Neural cell (in vitro differentiated cells): ENCODE data around the gene FFAR4. TPM values are rescaled to one million over a fixed set of nuclear protein-coding genes. Genes with fewer than 3 reads are reported as not detected.
"Not testable (repeated sequence)": the region's sequence is repeated elsewhere in the genome, so short reads cannot be mapped to it uniquely, and the experiment has no call there.

Experiments
- H2AFZ ChIP-seq: fragments of 200-600, 300-800 bp; sonication (generic), shearing (Covaris generic); 2 replicates; pipeline ENCODE4 v1.6.0; 2014; ENCODE audit warnings: low read depth, mild to moderate bottlenecking, antibody characterized with exemption, low read length, moderate library complexity
- H3F3A ChIP-seq: fragments of 200-600 bp; shearing (Covaris generic); 2 replicates; pipeline ENCODE4 v1.6.1; 2016; ENCODE audit warnings: mild to moderate bottlenecking, moderate library complexity, mixed read lengths, antibody characterized with exemption, low read length; ENCODE audit not compliant: insufficient read depth, poor library complexity, severe bottlenecking
- H3K27ac ChIP-seq: fragments of 200-600, 300-800 bp; sonication (generic), shearing (Covaris generic); 2 replicates; pipeline ENCODE4 v1.5.1; 2014; ENCODE audit warnings: mild to moderate bottlenecking, low read length, moderate library complexity
- H3K27me3 ChIP-seq: fragments of 300-800, 200-600 bp; sonication (generic), shearing (Covaris generic); 2 replicates; pipeline ENCODE4 v1.6.0; 2014; ENCODE audit warnings: mild to moderate bottlenecking, low read depth, low read length, moderate library complexity; ENCODE audit not compliant: insufficient read depth
- H3K36me3 ChIP-seq: fragments of 300-800, 200-600 bp; sonication (generic), shearing (Covaris generic); 2 replicates; pipeline ENCODE4 v1.5.1; 2014; ENCODE audit warnings: mild to moderate bottlenecking, antibody characterized with exemption, low read length, moderate library complexity; ENCODE audit not compliant: insufficient read depth
- H3K4me2 ChIP-seq: fragments of 300-800, 200-600 bp; sonication (generic), shearing (Covaris generic); 2 replicates; pipeline ENCODE4 v1.6.0; 2014; ENCODE audit warnings: mild to moderate bottlenecking, low read length
- H3K4me3 ChIP-seq: fragments of 300-800, 200-600 bp; sonication (generic), shearing (Covaris generic); 2 replicates; pipeline ENCODE4 v1.5.1; 2014; ENCODE audit warnings: mild to moderate bottlenecking, low read length, moderate library complexity
- H3K79me2 ChIP-seq: fragments of 200-600 bp; shearing (Covaris generic); replicated peaks from 2 replicates; pipeline ENCODE4 v1.6.0; 2014; ENCODE audit warnings: mild to moderate bottlenecking, low read length, moderate library complexity; ENCODE audit not compliant: insufficient read depth
- H3K9ac ChIP-seq: fragments of 300-800, 200-600 bp; sonication (generic), shearing (Covaris generic); 2 replicates; pipeline ENCODE4 v1.6.1; 2016; ENCODE audit warnings: mild to moderate bottlenecking, low read length, mixed read lengths
- H3K9me2 ChIP-seq: fragments of 200-600 bp; shearing (Covaris generic); 2 replicates; pipeline ENCODE4 v1.6.1; 2016; ENCODE audit warnings: mild to moderate bottlenecking, low read length, mixed read lengths; ENCODE audit not compliant: insufficient read depth
- H3K9me3 ChIP-seq: fragments of 200-600, 300-800 bp; sonication (generic), shearing (Covaris generic); 2 replicates; pipeline ENCODE4 v1.6.1; 2016; ENCODE audit warnings: mild to moderate bottlenecking, mixed run types, low read length, moderate library complexity, mixed read lengths
- H4K20me1 ChIP-seq: fragments of 200-600 bp; shearing (Covaris generic); 2 replicates; pipeline ENCODE4 v1.6.1; 2016; ENCODE audit warnings: mild to moderate bottlenecking, mixed run types; ENCODE audit not compliant: insufficient read depth
- CTCF ChIP-seq: fragments of 450-650 bp; IDR thresholded peaks from 2 replicates; pipeline ENCODE4 v1.5.1; 2014; ENCODE audit warnings: antibody characterized with exemption, mild to moderate bottlenecking, moderate library complexity; ENCODE audit not compliant: poor library complexity, severe bottlenecking
- EP300 ChIP-seq: fragments of 450-650 bp; conservative IDR thresholded peaks from 2 replicates; pipeline ENCODE4 v1.6.1; 2014; ENCODE audit warnings: antibody characterized with exemption, mild to moderate bottlenecking, moderate library complexity; ENCODE audit not compliant: poor library complexity, severe bottlenecking
- EZH2 ChIP-seq: fragments of 200-600, 300-800 bp; shearing (Covaris generic), sonication (generic); IDR thresholded peaks from 2 replicates; pipeline ENCODE4 v1.6.1; 2014; ENCODE audit warnings: antibody characterized with exemption, low read length, borderline replicate concordance, mild to moderate bottlenecking; ENCODE audit not compliant: insufficient read depth, poor library complexity, severe bottlenecking
- MXI1 ChIP-seq: fragments of 450-650 bp; conservative IDR thresholded peaks from 2 replicates; pipeline ENCODE4 v1.6.1; 2014; ENCODE audit warnings: antibody characterized with exemption, mild to moderate bottlenecking; ENCODE audit not compliant: poor library complexity, severe bottlenecking
- POLR2AphosphoS5 ChIP-seq: IDR thresholded peaks from 2 replicates; pipeline ENCODE4 v1.6.1; 2012
- RAD21 ChIP-seq: fragments of 450-650 bp; conservative IDR thresholded peaks from 2 replicates; pipeline ENCODE4 v1.6.1; 2014; ENCODE audit warnings: antibody characterized with exemption, mild to moderate bottlenecking, moderate library complexity
- REST ChIP-seq: IDR thresholded peaks from 2 replicates; pipeline ENCODE4 v1.6.1; 2012; ENCODE audit warnings: borderline replicate concordance
- SMC3 ChIP-seq: fragments of 450-650 bp; conservative IDR thresholded peaks from 2 replicates; pipeline ENCODE4 v1.6.1; 2014; ENCODE audit warnings: antibody characterized with exemption, mild to moderate bottlenecking, moderate library complexity; ENCODE audit not compliant: poor library complexity
- TAF1 ChIP-seq: IDR thresholded peaks from 2 replicates; pipeline ENCODE4 v1.6.1; 2012; ENCODE audit warnings: low read depth
- polyA plus RNA-seq: library from polyadenylated mRNA; depleted of rRNA; stranded (reverse); fragments of >200 nt; gene quantifications from 2 replicates; pipeline ENCODE4 v1.2.3, GENCODE V29; 2014

The FFAR4 gene
- polyA plus RNA-seq, 1 donor from 2014 or later, result not detected

GRCh38 chr10:93546995-93547394 is 19.5 kb upstream of the FFAR4 start:
- H3K4me2 ChIP-seq, H3K27ac ChIP-seq, H3F3A ChIP-seq, H3K36me3 ChIP-seq, H2AFZ ChIP-seq, H3K27me3 ChIP-seq, H3K9ac ChIP-seq, H4K20me1 ChIP-seq, H3K79me2 ChIP-seq, H3K4me3 ChIP-seq, H3K9me2 ChIP-seq, H3K9me3 ChIP-seq: not testable (repeated sequence)

GRCh38 chr10:93547522-93547921 is 18.9 kb upstream of the FFAR4 start:
- no peaks in the 10 kb centered on the region for H3K27me3 ChIP-seq

DNA sequence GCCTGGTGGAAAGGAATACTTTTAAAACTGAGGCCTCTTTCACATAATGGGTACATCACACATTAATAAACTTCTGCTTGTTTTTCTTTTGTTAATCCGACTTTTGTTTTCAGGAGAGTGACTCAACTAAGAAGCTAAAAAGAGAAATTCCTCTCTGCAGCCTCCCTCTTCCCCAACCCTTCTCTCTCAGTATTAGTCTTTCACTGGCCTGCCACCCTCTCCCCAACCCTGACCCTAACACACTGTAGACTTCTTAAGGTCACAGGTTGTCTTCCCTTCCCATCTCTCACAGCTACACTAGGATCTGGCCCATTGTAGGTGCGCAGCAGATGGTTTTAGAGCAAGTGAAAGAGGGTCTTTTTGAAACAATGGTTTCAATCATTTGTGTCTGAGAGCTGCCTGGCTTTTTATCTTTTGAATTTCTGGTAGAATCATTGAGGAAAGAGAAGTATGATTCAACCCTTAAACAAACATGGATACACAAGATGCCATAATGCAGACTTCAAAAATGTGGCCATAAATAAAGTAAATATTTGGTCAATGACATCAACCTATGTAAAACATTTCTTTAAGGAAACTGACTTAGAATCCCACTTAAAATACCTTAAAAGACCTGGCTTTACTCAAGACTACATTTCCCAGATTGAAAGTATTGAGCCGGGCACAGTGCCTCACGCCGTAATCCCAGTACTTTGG is 17.9 kb upstream of the FFAR4 start:
- TF ChIP-seq MXI1, result no peak
- no peak for TF ChIP-seq SMC3
- TF ChIP-seq CTCF, result no peak
- no peak for TF ChIP-seq TAF1
- no peak for TF ChIP-seq REST
- TF ChIP-seq RAD21, result no peak
- TF ChIP-seq EZH2, result no peak
- no peak for TF ChIP-seq EP300
- TF ChIP-seq POLR2AphosphoS5, result no peak
- Histone ChIP-seq H3K9ac (no peak overlapping the region), H3K27ac (no peak overlapping the region), H3K4me3 (no peak overlapping the region), H3K27me3 (no peaks in the 10 kb centered on the region), H4K20me1 (no peaks in the 10 kb centered on the region), H3K36me3 (no peaks in the 10 kb centered on the region), H3K9me2 (no peaks in the 10 kb centered on the region), H3K9me3 (no peaks in the 10 kb centered on the region), H3K79me2 (no peaks in the 10 kb centered on the region), H3K4me2 (no peak overlapping the region), H3F3A (no peaks in the 10 kb centered on the region), H2AFZ (no peak overlapping the region)

More at GRCh38 chr10:93547522-93547921, 18.9 kb upstream of the FFAR4 start:
- Histone ChIP-seq H4K20me1 (no peaks in the 10 kb centered on the region), H3K79me2 (no peaks in the 10 kb centered on the region), H3K36me3 (no peaks in the 10 kb centered on the region), H3K4me2 (no peak overlapping the region), H3F3A (no peaks in the 10 kb centered on the region), H3K4me3 (no peak overlapping the region), H2AFZ (no peak overlapping the region), H3K9me3 (no peaks in the 10 kb centered on the region), H3K27ac (no peak overlapping the region), H3K9ac (no peak overlapping the region), H3K9me2 (no peaks in the 10 kb centered on the region)
- TF ChIP-seq MXI1, result no peak
- TF ChIP-seq EZH2, result no peak
- no peak for TF ChIP-seq EP300
